T-helper 1 cell treated with Interleukin-12 subunit alpha and Interleukin-12 subunit beta and Interleukin-4 antibody, amounts not matched to agents 30 μg/mL and 1 μg/mL, for 36 hours (primary cell): ENCODE data around the gene FAM120A.

ENCODE experiments used
- H3K27ac Mint-ChIP-seq: one replicate; pipeline ENCODE4 v1.8.0; 2021; ENCODE audit warnings: mild to moderate bottlenecking, mixed read lengths
- H3K27me3 Mint-ChIP-seq: one replicate; pipeline ENCODE4 v1.8.0; 2021; ENCODE audit warnings: low read depth, mixed read lengths
- H3K36me3 Mint-ChIP-seq: one replicate; pipeline ENCODE4 v1.8.0; 2021; ENCODE audit warnings: low read depth, mixed read lengths
- H3K4me1 Mint-ChIP-seq: one replicate; pipeline ENCODE4 v1.8.0; 2021; ENCODE audit warnings: low read depth, mixed read lengths
- H3K4me3 Mint-ChIP-seq: one replicate; pipeline ENCODE4 v1.8.0; 2021; ENCODE audit warnings: mild to moderate bottlenecking, moderate library complexity, mixed read lengths
- H3K9me3 Mint-ChIP-seq: one replicate; pipeline ENCODE4 v1.8.0; 2021; ENCODE audit warnings: mixed read lengths

Gene FAM120A

DNA sequence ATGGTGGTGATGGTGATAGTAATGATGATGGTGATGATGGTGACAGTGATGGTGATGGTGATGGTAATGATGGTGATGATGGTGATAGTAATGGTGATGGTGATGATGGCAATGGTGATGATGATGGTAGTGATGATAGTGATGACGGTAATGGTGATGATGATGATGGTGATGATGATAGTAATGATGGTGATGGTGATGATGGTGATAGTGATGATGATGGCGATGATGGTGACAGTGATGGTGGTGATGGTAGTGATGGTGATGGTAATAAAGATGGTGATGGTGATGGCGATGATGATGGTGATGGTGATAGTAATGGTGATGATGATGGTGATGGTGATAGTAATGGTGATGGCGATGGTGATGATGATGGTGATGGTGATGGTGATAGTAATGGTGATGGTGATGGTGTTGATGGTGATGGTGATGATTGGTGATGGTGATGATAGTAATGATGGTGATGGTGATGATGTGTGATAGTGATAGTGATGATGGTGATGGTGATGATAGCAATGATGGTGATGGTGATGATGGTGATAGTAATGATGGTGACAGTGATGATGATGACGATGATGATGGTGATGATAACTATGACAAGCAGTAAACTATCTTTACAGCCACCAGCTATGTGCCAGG, 163.5 kb downstream of the FAM120A start:
- H3K27me3 Mint-ChIP-seq, result no peaks in the 10 kb centered on the region
- H3K36me3 Mint-ChIP-seq, result peaks cover 8% of the 10 kb centered on the region
- peaks cover 14% of the 10 kb centered on the region for H3K4me1 Mint-ChIP-seq
- H3K9me3 Mint-ChIP-seq, result peaks cover 9% of the 10 kb centered on the region
- no peak overlapping the region for H3K27ac Mint-ChIP-seq
- no peak overlapping the region for H3K4me3 Mint-ChIP-seq
